Lung (tissue), 12 donors: ENCODE measurements around the gene PLD5. TPM values are rescaled to one million over a fixed set of nuclear protein-coding genes. Genes with fewer than 3 reads are reported as not detected.

Experiments used
- ATAC-seq: fragments of 200-7000 bp; cut with Tn5 transposase; one replicate; pipeline ENCODE4 v1.9.1; 2020; ENCODE audit warnings: moderate number of reproducible peaks; ENCODE audit not compliant: insufficient read depth, low FRiP score
- DNase-seq, 3 donors: peaks; one replicate each; pipeline ENCODE4 v3.0.0-alpha.2; 2013 to 2017
- H3K27ac ChIP-seq, 2 donors: one replicate each; pipeline ENCODE4 v1.5.1; 2013; ENCODE audit warnings: mild to moderate bottlenecking in 2 of 2, moderate library complexity in 2 of 2, control low read depth in 1 of 2, inconsistent platforms in 1 of 2, low read depth in 1 of 2, low read length in 1 of 2
- H3K27me3 ChIP-seq, 3 donors: one replicate each; pipeline ENCODE4 v1.5.1; 2013; ENCODE audit warnings: low read length in 2 of 3; ENCODE audit not compliant: control insufficient read depth in 3 of 3, insufficient read depth in 3 of 3
- H3K36me3 ChIP-seq, 4 donors: one replicate each; pipeline ENCODE4 v1.5.1; 2013; ENCODE audit warnings: low read length in 4 of 4, mild to moderate bottlenecking in 1 of 4, moderate library complexity in 1 of 4; ENCODE audit not compliant: control insufficient read depth in 4 of 4, insufficient read depth in 4 of 4
- H3K4me1 ChIP-seq, 5 donors: one replicate each; pipeline ENCODE4 v1.5.1; 2013; ENCODE audit warnings: low read length in 5 of 5, mild to moderate bottlenecking in 2 of 5, moderate library complexity in 1 of 5; ENCODE audit not compliant: control insufficient read depth in 5 of 5, insufficient read depth in 5 of 5
- H3K4me3 ChIP-seq: one replicate; pipeline ENCODE4 v1.5.1; 2013; ENCODE audit warnings: mild to moderate bottlenecking, control low read depth, moderate library complexity
- H3K9ac ChIP-seq, 2 donors: one replicate each; pipeline ENCODE4 v1.5.1; 2013; ENCODE audit warnings: low read length in 2 of 2, control low read depth in 1 of 2; ENCODE audit not compliant: insufficient read depth in 1 of 2
- H3K9me3 ChIP-seq, 4 donors: one replicate each; pipeline ENCODE4 v1.5.1; 2013; ENCODE audit warnings: low read length in 3 of 4, mild to moderate bottlenecking in 1 of 4, moderate library complexity in 1 of 4; ENCODE audit not compliant: control insufficient read depth in 4 of 4, insufficient read depth in 3 of 4
- CTCF ChIP-seq: IDR thresholded peaks from 2 replicates; pipeline ENCODE4 v1.5.1; 2012; ENCODE audit warnings: mild to moderate bottlenecking; ENCODE audit errors: control extremely low read depth, extremely low read depth
- whole genome bisulfite sequencing, 2 donors: extraction: QIAGEN DNeasy Blood & Tissue Kit; methylation state at CpG; one replicate each; pipeline ENCODE4 v1.1.7; 2013; 5-methylcytosine and 5-hydroxymethylcytosine counted together
- polyA plus RNA-seq, 2 donors: library from polyadenylated mRNA; stranded (reverse); fragments of 200-250 nt; gene quantifications; one replicate each; pipeline ENCODE4 v1.2.1, GENCODE V29; 2013
- total RNA-seq, 2 donors: library from RNA; depleted of rRNA in 1 of 2; stranded (reverse); fragments of >200 nt in 1 of 2; gene quantifications; one replicate each; pipeline ENCODE4 v1.2.1, GENCODE V29; 2014 to 2021
- donor health status: control.
- donor health status: control.
- donor health status: Bipolar disorder and iron deficiency.
- donor health status: healthy.
- donor health status: DM: yes; HTN: yes; CAD: no.

PLD5 gene
- total and polyA plus RNA-seq, 4 donors: 0.09 to 0.43 (median 0.28) TPM

- Histone ChIP-seq H3K4me1 (no peaks in the 10 kb centered on the region), H3K36me3 (no peaks in the 10 kb centered on the region), H3K9me3 (no peaks in the 10 kb centered on the region), H3K4me3 (no peak overlapping the region), H3K27me3 (no peaks in the 10 kb centered on the region), H3K27ac (no peak overlapping the region), H3K9ac (no peak overlapping the region)
- ATAC-seq (no peak), DNase-seq (no peak)
- TF ChIP-seq CTCF: no peak
- 65 to 69% methylated on average over 6 of the region's 6 CpGs for WGBS, 2 donors
Observed at GRCh38 chr1:242546849-242547729, 22.6 kb upstream of the PLD5 start.

GRCh38 chr1:242546441-242546840, 21.9 kb upstream of the PLD5 start:
- Histone ChIP-seq H3K36me3 (no peaks in the 10 kb centered on the region), H3K4me1 (no peaks in the 10 kb centered on the region), H3K27me3 (no peaks in the 10 kb centered on the region), H3K9me3 (no peaks in the 10 kb centered on the region), H3K9ac (no peak overlapping the region), H3K27ac (no peak overlapping the region), H3K4me3 (no peak overlapping the region)
- DNase-seq (no peak), ATAC-seq (no peak)
- 86 to 91% methylated on average over 3 of the region's 3 CpGs for WGBS, 2 donors
- TF ChIP-seq CTCF: no peak

- 58 to 62% methylated on average over 2 of the region's 2 CpGs for WGBS, 2 donors
- H3K27me3 ChIP-seq: no peaks in the 10 kb centered on the region
- H3K4me3 ChIP-seq: no peak overlapping the region
- H3K4me1 ChIP-seq: no peaks in the 10 kb centered on the region
- H3K36me3 ChIP-seq: no peaks in the 10 kb centered on the region
- H3K9ac ChIP-seq: no peak overlapping the region
- no peak for TF ChIP-seq CTCF
- H3K9me3 ChIP-seq: no peaks in the 10 kb centered on the region
- ATAC-seq (no peak), DNase-seq (no peak)
- H3K27ac ChIP-seq: no peak overlapping the region
Observed at GRCh38 chr1:242544071-242544470, 19.6 kb upstream of the PLD5 start.
